GM23338 (cell line): ENCODE results near the gene GCA. TPM values are rescaled to one million over a fixed set of nuclear protein-coding genes. Genes with fewer than 3 reads are reported as not detected.

ENCODE experiments used
- ATAC-seq: fragments of 200-7000 bp; cut with Tn5 transposase; 3 replicates; pipeline ENCODE4 v1.9.1; 2020
- DNase-seq: peaks from one replicate; pipeline ENCODE4 v3.0.0-alpha.2; 2015; ENCODE audit warnings: low spot score
- H2AFZ ChIP-seq: fragments of 200-600 bp; sonication (generic); 2 replicates; pipeline ENCODE4 v1.8.0; 2016; ENCODE audit warnings: antibody characterized with exemption, mild to moderate bottlenecking, moderate library complexity
- H3F3A ChIP-seq: fragments of 200-600 bp; sonication (generic); replicated peaks from 2 replicates; pipeline ENCODE4 v1.8.0; 2017; ENCODE audit warnings: antibody characterized with exemption, mixed run types, low read depth
- H3K27ac ChIP-seq: fragments of 200-600 bp; sonication (generic); 2 replicates; pipeline ENCODE4 v1.6.1; 2016; ENCODE audit warnings: low read depth
- H3K27me3 ChIP-seq: fragments of 200-600 bp; sonication (generic); 2 replicates; pipeline ENCODE4 v1.8.0; 2016; ENCODE audit warnings: mild to moderate bottlenecking, mixed run types, moderate library complexity; ENCODE audit not compliant: insufficient read depth
- H3K36me3 ChIP-seq: fragments of 200-600 bp; sonication (generic); 2 replicates; pipeline ENCODE4 v1.8.0; 2016; ENCODE audit warnings: mild to moderate bottlenecking; ENCODE audit not compliant: insufficient read depth
- H3K4me1 ChIP-seq: fragments of 200-600 bp; sonication (generic); 2 replicates; pipeline ENCODE4 v1.8.0; 2016; ENCODE audit warnings: mild to moderate bottlenecking, moderate library complexity; ENCODE audit not compliant: insufficient read depth
- H3K4me2 ChIP-seq: fragments of 200-600 bp; sonication (generic); 2 replicates; pipeline ENCODE4 v1.7.1; 2017; ENCODE audit warnings: mixed run types
- H3K4me3 ChIP-seq: fragments of 200-600 bp; sonication (generic); 2 replicates; pipeline ENCODE4 v1.6.1; 2016; ENCODE audit warnings: mixed run types
- H3K79me2 ChIP-seq: fragments of 200-600 bp; sonication (generic); replicated peaks from 2 replicates; pipeline ENCODE4 v1.8.0; 2017; ENCODE audit warnings: mild to moderate bottlenecking; ENCODE audit not compliant: insufficient read depth
- H3K9me2 ChIP-seq: fragments of 200-600 bp; sonication (generic); 2 replicates; pipeline ENCODE4 v1.8.0; 2017; ENCODE audit not compliant: insufficient read depth
- H4K20me1 ChIP-seq: fragments of 200-600 bp; sonication (generic); replicated peaks from 2 replicates; pipeline ENCODE4 v1.8.0; 2017; ENCODE audit warnings: mild to moderate bottlenecking; ENCODE audit not compliant: insufficient read depth
- H3K27ac Mint-ChIP-seq: 2 replicates; pipeline ENCODE4 v1.8.0; 2020; ENCODE audit warnings: inconsistent platforms, mild to moderate bottlenecking, moderate library complexity, mixed read lengths
- H3K27me3 Mint-ChIP-seq: 3 replicates; pipeline ENCODE4 v1.8.0; 2022; ENCODE audit warnings: low read depth, mild to moderate bottlenecking, moderate library complexity, mixed read lengths, inconsistent platforms; ENCODE audit not compliant: insufficient read depth, poor library complexity
- H3K36me3 Mint-ChIP-seq: 3 replicates; pipeline ENCODE4 v1.8.0; 2021; ENCODE audit warnings: low read depth, mild to moderate bottlenecking, inconsistent platforms, moderate library complexity, mixed read lengths
- H3K4me1 Mint-ChIP-seq: 3 replicates; pipeline ENCODE4 v1.8.0; 2020; ENCODE audit warnings: mild to moderate bottlenecking, inconsistent platforms, mixed read lengths
- H3K4me3 Mint-ChIP-seq: 3 replicates; pipeline ENCODE4 v1.8.0; 2021; ENCODE audit warnings: moderate library complexity, mild to moderate bottlenecking, inconsistent platforms, mixed read lengths
- H3K9me3 Mint-ChIP-seq: 3 replicates; pipeline ENCODE4 v1.8.0; 2020; ENCODE audit warnings: moderate library complexity, mild to moderate bottlenecking, inconsistent platforms, mixed read lengths
- CTCF ChIP-seq, 2 experiments: fragments of 200-600 bp in 1 of 2; sonication (generic) in 1 of 2; conservative IDR thresholded peaks; 2 replicates each; pipeline versions ENCODE4 v1.5.1 to v1.6.1; 2016 to 2017; ENCODE audit warnings: antibody characterized with exemption in 2 of 2, low read depth in 2 of 2, mild to moderate bottlenecking in 2 of 2, moderate library complexity in 1 of 2
- EZH2 ChIP-seq: fragments of 200-600 bp; sonication (generic); IDR thresholded peaks from one replicate; pipeline ENCODE4 v1.8.0; 2017; ENCODE audit warnings: antibody characterized with exemption, mild to moderate bottlenecking, low read depth; ENCODE audit not compliant: unreplicated experiment
- EZH2phosphoT487 ChIP-seq: fragments of 200-600 bp; sonication (generic); IDR thresholded peaks from one replicate; pipeline ENCODE4 v1.8.1; 2018; ENCODE audit warnings: antibody characterized with exemption; ENCODE audit not compliant: unreplicated experiment
- NANOG ChIP-seq: IDR thresholded peaks from 2 replicates; pipeline ENCODE4 v1.6.1; 2016; ENCODE audit warnings: antibody characterized with exemption, borderline replicate concordance
- POLR2AphosphoS5 ChIP-seq: IDR thresholded peaks from 2 replicates; pipeline ENCODE4 v1.6.1; 2016; ENCODE audit warnings: antibody characterized with exemption, low read depth
- STAT1 ChIP-seq: IDR thresholded peaks from one replicate; pipeline ENCODE4 v1.6.1; 2016; ENCODE audit warnings: antibody characterized with exemption; ENCODE audit not compliant: unreplicated experiment
- polyA plus RNA-seq: library from polyadenylated mRNA; unstranded; fragments of >200 nt; fragmentation: Nextera tagmentation; extraction: Ambion mirVana; gene quantifications from 2 replicates; pipeline ENCODE4 v1.2.1, GENCODE V29; 2016
- total RNA-seq: library from RNA; depleted of rRNA; stranded (reverse); fragments of >200 nt; shearing (Covaris generic); gene quantifications from 2 replicates; pipeline ENCODE4 v1.2.3, GENCODE V29; 2014
- TF ChIP-seq, protein P1 (sequence below): IDR thresholded peaks from one replicate; pipeline ENCODE4 v1.6.1; 2018; ENCODE audit warnings: antibody characterized with exemption; ENCODE audit not compliant: unreplicated experiment

Gene GCA
- total and polyA plus RNA-seq, 2 experiments from 2014 or later: 39.3 to 62.7 TPM

- Mint-ChIP-seq H3K27ac (no peak overlapping the region), H3K36me3 (0 out of 3 replicates have a peak, but pooled peaks cover 3% of the 10 kb centered on the region), H3K9me3 (no peaks in the 10 kb centered on the region), H3K27me3 (peaks cover 8% of the 10 kb centered on the region), H3K4me1 (peaks cover 26% of the 10 kb centered on the region), H3K4me3 (peak overlapping the region; percentile 9; the same call in 2 of the 3 replicates)
- H2AFZ ChIP-seq: no peak overlapping the region
- H3K27me3 ChIP-seq: peaks cover 12% of the 10 kb centered on the region
- peak overlapping the region; percentile 39 for H3K4me2 ChIP-seq
- H3K4me1 ChIP-seq: peaks cover 22% of the 10 kb centered on the region
- no peaks in the 10 kb centered on the region for H3F3A ChIP-seq
- H3K9me2 ChIP-seq: no peaks in the 10 kb centered on the region
- TF ChIP-seq STAT1 (no peak), EZH2 (no peak), NANOG (no peak), EZH2phosphoT487 (no peak)
- H3K36me3 ChIP-seq: no peaks in the 10 kb centered on the region
- no peaks in the 10 kb centered on the region for H3K79me2 ChIP-seq
- H4K20me1 ChIP-seq: no peaks in the 10 kb centered on the region
- no peak overlapping the region for H3K27ac ChIP-seq
- ATAC-seq (no peak), DNase-seq (no peak)
- no peak overlapping the region for H3K4me3 ChIP-seq
Measured at GRCh38 chr2:162320864-162321517, 22.9 kb upstream of the GCA start.

DNA sequence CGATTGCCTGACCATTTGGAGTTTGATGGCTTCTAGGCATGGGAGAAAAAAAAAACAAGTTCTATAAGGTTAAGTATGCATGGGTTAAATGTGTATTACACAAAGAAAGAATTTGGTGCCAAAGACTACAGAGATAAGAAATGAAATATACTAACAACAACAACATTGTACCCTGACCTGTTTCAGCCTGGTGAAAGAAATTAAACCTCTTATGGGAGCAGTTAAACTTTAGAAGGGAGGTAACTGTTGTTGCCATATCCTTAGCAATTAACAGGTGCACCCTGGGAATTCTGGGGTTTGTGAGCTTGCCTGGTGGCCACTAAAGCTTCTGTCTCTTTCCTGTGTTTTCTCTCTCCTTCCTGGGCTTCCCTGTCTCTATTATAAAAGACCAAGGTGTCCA is 19.0 kb upstream of the GCA start:
- Histone ChIP-seq H3K9me2 (no peaks in the 10 kb centered on the region), H3K4me1 (peaks cover 14% of the 10 kb centered on the region), H3K4me2 (no peak overlapping the region), H2AFZ (peak overlapping the region; percentile 59; the same call in 1 of the 2 replicates), H4K20me1 (no peaks in the 10 kb centered on the region), H3K27ac (no peak overlapping the region), H3K79me2 (no peaks in the 10 kb centered on the region), H3K36me3 (no peaks in the 10 kb centered on the region), H3K4me3 (no peak overlapping the region), H3K27me3 (no peaks in the 10 kb centered on the region), H3F3A (no peaks in the 10 kb centered on the region)
- H3K27me3 Mint-ChIP-seq: peaks cover 3% of the 10 kb centered on the region
- H3K4me1 Mint-ChIP-seq: peaks cover 15% of the 10 kb centered on the region
- peaks cover 10% of the 10 kb centered on the region; the same call in 2 of the 3 replicates for H3K36me3 Mint-ChIP-seq
- DNase-seq (no peak), ATAC-seq (no peak)
- no peak for TF ChIP-seq POLR2AphosphoS5
- H3K4me3 Mint-ChIP-seq: no peak overlapping the region
- H3K9me3 Mint-ChIP-seq: peaks cover 15% of the 10 kb centered on the region
- H3K27ac Mint-ChIP-seq: no peak overlapping the region

DNA sequence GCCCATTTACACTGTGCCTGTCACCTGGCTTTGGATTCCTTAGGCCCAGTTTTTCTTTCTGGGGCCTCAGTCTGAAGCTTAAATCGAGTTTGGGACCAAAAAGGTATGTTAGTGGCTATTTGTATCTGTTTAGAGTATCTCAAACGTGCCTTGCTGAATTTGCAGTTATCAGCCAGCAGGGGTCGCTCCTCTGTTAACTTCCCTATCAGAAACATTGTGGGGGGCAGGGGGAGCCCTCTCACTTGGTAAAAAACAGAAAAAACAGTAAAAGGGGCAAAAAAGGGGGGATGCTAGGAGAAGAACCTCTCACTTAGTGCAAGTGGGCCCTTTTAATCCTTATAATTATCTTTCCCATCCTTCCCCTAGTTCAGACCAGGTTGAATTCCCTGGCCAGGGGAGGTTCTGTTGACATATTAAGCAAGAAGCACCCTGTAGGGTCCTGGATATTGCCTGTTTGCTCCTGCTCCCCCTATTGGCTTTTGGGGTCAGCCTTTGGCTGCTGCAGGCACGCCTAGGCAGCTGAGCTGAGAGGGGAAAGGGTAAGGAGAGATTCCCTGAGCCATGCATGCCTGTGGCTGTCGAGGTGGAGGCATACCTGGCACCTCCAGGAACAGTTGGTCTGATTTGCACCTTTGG is 16.7 kb upstream of the GCA start:
- H3K27me3 ChIP-seq: no peaks in the 10 kb centered on the region
- H3K79me2 ChIP-seq: no peaks in the 10 kb centered on the region
- H3F3A ChIP-seq: no peaks in the 10 kb centered on the region
- H3K4me2 ChIP-seq: no peak overlapping the region
- H3K27me3 Mint-ChIP-seq: peaks cover 3% of the 10 kb centered on the region
- H3K9me2 ChIP-seq: no peaks in the 10 kb centered on the region
- H3K27ac Mint-ChIP-seq: no peak overlapping the region
- TF ChIP-seq, protein P1, sequence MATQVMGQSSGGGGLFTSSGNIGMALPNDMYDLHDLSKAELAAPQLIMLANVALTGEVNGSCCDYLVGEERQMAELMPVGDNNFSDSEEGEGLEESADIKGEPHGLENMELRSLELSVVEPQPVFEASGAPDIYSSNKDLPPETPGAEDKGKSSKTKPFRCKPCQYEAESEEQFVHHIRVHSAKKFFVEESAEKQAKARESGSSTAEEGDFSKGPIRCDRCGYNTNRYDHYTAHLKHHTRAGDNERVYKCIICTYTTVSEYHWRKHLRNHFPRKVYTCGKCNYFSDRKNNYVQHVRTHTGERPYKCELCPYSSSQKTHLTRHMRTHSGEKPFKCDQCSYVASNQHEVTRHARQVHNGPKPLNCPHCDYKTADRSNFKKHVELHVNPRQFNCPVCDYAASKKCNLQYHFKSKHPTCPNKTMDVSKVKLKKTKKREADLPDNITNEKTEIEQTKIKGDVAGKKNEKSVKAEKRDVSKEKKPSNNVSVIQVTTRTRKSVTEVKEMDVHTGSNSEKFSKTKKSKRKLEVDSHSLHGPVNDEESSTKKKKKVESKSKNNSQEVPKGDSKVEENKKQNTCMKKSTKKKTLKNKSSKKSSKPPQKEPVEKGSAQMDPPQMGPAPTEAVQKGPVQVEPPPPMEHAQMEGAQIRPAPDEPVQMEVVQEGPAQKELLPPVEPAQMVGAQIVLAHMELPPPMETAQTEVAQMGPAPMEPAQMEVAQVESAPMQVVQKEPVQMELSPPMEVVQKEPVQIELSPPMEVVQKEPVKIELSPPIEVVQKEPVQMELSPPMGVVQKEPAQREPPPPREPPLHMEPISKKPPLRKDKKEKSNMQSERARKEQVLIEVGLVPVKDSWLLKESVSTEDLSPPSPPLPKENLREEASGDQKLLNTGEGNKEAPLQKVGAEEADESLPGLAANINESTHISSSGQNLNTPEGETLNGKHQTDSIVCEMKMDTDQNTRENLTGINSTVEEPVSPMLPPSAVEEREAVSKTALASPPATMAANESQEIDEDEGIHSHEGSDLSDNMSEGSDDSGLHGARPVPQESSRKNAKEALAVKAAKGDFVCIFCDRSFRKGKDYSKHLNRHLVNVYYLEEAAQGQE: no peak
- TF ChIP-seq CTCF (conservative IDR thresholded peaks at IDR 0.05; ENCODE audit: low read depth in 2 of 2): peak; percentile 75 to 90
- H2AFZ ChIP-seq: 0 out of 2 replicates have a peak overlapping the region, but pooled peaks have one; percentile 0
- peaks cover 10% of the 10 kb centered on the region; the same call in 2 of the 3 replicates for H3K36me3 Mint-ChIP-seq
- no peaks in the 10 kb centered on the region for H3K4me1 ChIP-seq
- no peak overlapping the region for H3K4me3 Mint-ChIP-seq
- DNase-seq: peak; percentile 63
- H3K9me3 Mint-ChIP-seq: peaks cover 15% of the 10 kb centered on the region
- peak; percentile 84 for ATAC-seq
- no peak overlapping the region for H3K27ac ChIP-seq
- H3K4me1 Mint-ChIP-seq: peaks cover 3% of the 10 kb centered on the region
- no peaks in the 10 kb centered on the region for H4K20me1 ChIP-seq
- H3K4me3 ChIP-seq: no peak overlapping the region
- no peaks in the 10 kb centered on the region for H3K36me3 ChIP-seq
